ENCODE results near the gene LITAFD. TPM values are rescaled to one million over a fixed set of nuclear protein-coding genes. Genes with fewer than 3 reads are reported as not detected.

LITAFD gene
- total RNA-seq, 4 donors from 2014 or later = not detected

- peaks cover 67 to 70% of the 10 kb centered on the region in 2 donors for H3K36me3 ChIP-seq
- no peak for TF ChIP-seq CTCF (IDR thresholded peaks at IDR 0.05)
- no peak for TF ChIP-seq POLR2A (IDR thresholded peaks at IDR 0.05)
- 84 to 85% methylated on average over 9 of the region's 9 CpGs for WGBS, 2 donors
Measured at GRCh38 chr16:8893426-8893825, 11.3 kb downstream of the LITAFD start.

GRCh38 chr16:8893976-8894690, 12.0 kb downstream of the LITAFD start:
- Histone ChIP-seq H3K36me3 (peaks cover 74 to 77% of the 10 kb centered on the region in 2 donors), H3K4me1 (no peaks in the 10 kb centered on the region), H3K27me3 (no peaks in the 10 kb centered on the region), H3K9me3 (no peaks in the 10 kb centered on the region), H3K27ac (no peak overlapping the region), H3K4me3 (replicated peaks in 1 of 3) (no peak overlapping the region)
- 82 to 83% methylated on average over 13 to 14 of the region's 14 CpGs for WGBS, 2 donors
- intact Hi-C loops (cut with DNase I) = loop anchor here (5.0 kb wide), 1 partner anchor 327 kb away; no protein-coding TSS in a partner anchor
- DNase-seq = no peak
- TF ChIP-seq POLR2A (IDR thresholded peaks at IDR 0.05) (no peak), CTCF (IDR thresholded peaks at IDR 0.05) (no peak)

More at GRCh38 chr16:8893426-8893825, 11.3 kb downstream of the LITAFD start:
- Histone ChIP-seq H3K9me3 (no peaks in the 10 kb centered on the region), H3K27me3 (no peaks in the 10 kb centered on the region), H3K4me3 (replicated peaks in 1 of 3) (no peak overlapping the region), H3K4me1 (no peaks in the 10 kb centered on the region), H3K27ac (no peak overlapping the region)
- intact Hi-C loops (cut with DNase I) = loop anchor here (5.0 kb wide), 1 partner anchor 326 kb away; no protein-coding TSS in a partner anchor
- DNase-seq = no peak

GRCh38 chr16:8894736-8895334, 12.7 kb downstream of the LITAFD start:
- intact Hi-C loops (cut with DNase I) = loop anchor here (5.0 kb wide), 1 partner anchor 328 kb away; no protein-coding TSS in a partner anchor
- H3K27ac ChIP-seq = no peak overlapping the region
- H3K4me3 ChIP-seq (replicated peaks in 1 of 3) = no peak overlapping the region
- H3K27me3 ChIP-seq = no peaks in the 10 kb centered on the region
- H3K36me3 ChIP-seq = peaks cover 81 to 82% of the 10 kb centered on the region in 2 donors
- no peak for TF ChIP-seq CTCF (IDR thresholded peaks at IDR 0.05)
- TF ChIP-seq POLR2A (IDR thresholded peaks at IDR 0.05) = no peak
- H3K9me3 ChIP-seq = no peaks in the 10 kb centered on the region
- no peaks in the 10 kb centered on the region for H3K4me1 ChIP-seq
- WGBS, 2 donors = 96% methylated on average over 20 to 21 of the region's 21 CpGs
- DNase-seq = no peak

- WGBS, 2 donors = 78 to 86% methylated on average over 3 of the region's 3 CpGs
- Histone ChIP-seq H3K4me1 (no peaks in the 10 kb centered on the region), H3K9me3 (no peaks in the 10 kb centered on the region), H3K36me3 (peaks cover 94 to 98% of the 10 kb centered on the region in 2 donors), H3K27me3 (no peaks in the 10 kb centered on the region), H3K27ac (no peak overlapping the region), H3K4me3 (replicated peaks in 1 of 3) (no peak overlapping the region)
- no peak for DNase-seq
- TF ChIP-seq POLR2A (IDR thresholded peaks at IDR 0.05) = no peak
- no peak for TF ChIP-seq CTCF (IDR thresholded peaks at IDR 0.05)
- intact Hi-C loops (cut with DNase I) = no loop called here
Measured at GRCh38 chr16:8898660-8899318, 16.6 kb downstream of the LITAFD start.
